Left colon (tissue), 2 donors: ENCODE data around the gene KRTAP4-11. TPM values are rescaled to one million over a fixed set of nuclear protein-coding genes. Genes with fewer than 3 reads are reported as not detected.
"Not testable (repeated sequence)": the region's sequence is repeated elsewhere in the genome, so short reads cannot be mapped to it uniquely, and the experiment has no call there.

Experiments
- ATAC-seq: fragments of 200-7000 bp; cut with Tn5 transposase; one replicate; pipeline ENCODE4 v1.9.1; 2020; ENCODE audit warnings: mild to moderate bottlenecking, moderate library complexity
- DNase-seq, 2 donors: peaks; one replicate each; pipeline ENCODE4 v3.0.0-alpha.2; 2020
- intact Hi-C, 2 donors: fragments of 100-400 bp; cut with DNase I in 1 of 2; cut with micrococcal nuclease in 1 of 2; formaldehyde crosslinking; loops; one replicate each; pipeline versions ENCODE4 v1.11.2 to v1.14.0; 2022; cut with DNase I, micrococcal nuclease
- total RNA-seq, 2 donors: library from RNA; stranded (reverse); fragmentation: NEBNext Ultra II Directional; extraction: Animal tissue kit (Norgen Biotek cat#: 25700); gene quantifications; one replicate each; pipeline ENCODE4 v1.2.1, GENCODE V29; 2021
- donor health status: DM: no; HTN: no; CAD: no.
- donor health status: DM: yes; HTN: yes; CAD: no.

Gene KRTAP4-11
- total RNA-seq, 2 donors from 2014 or later, result not detected

DNA sequence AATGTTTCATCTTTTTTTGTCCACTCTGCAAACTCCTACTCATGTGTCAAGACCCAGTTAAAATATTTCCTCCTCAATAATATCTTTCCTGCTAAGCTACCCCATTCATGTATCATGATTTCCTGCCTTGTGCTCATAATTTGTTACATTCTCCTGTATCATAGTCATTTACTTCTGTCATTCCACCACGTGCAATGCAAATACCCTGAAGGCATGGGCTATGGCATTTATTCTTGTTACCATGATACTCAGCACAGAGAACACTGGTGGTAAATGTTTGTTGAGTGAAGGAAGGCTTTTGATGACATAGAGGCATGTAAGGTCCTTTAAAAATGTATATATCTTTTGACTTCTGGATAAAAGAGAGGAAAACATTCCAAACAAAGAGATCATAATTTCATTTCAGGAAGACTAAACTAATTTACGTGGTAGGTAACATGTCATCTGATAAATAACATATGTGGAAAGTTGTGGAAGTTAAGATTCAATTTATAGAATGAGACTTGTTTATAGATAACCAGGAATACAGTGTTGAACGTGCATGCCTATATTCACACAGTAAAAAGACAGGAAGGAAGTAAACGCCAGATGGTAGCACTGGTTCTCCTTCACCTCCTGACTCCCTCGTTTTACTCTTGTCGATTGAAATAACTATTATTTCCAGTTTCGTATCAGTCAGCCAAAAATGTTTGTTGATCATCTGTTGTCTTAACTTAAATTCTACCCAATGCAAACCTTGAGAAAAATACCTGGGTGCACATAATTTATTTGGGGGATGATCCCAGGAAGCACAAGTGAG is 18.3 kb downstream of the KRTAP4-11 start:
- DNase-seq, intact Hi-C loops, ATAC-seq: not testable (repeated sequence)

DNA sequence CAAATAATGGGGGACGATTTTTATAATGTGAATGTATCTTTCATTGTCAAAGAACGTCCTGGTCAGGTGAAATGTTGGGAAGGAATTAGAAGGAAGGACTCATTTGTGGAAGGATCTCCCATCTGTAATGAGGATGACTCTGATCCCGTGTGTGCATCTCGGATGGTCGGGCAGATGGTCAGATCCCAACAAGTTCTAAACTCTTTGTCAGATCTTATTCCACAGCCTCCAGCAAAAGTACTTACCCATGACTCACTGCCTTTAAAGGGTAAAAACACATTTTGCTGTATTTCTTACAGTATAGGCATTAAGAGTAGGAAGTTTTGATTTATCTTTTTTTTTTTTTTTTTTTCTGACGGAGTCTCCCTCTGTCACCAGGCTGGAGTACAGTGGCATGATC is 19.7 kb downstream of the KRTAP4-11 start:
- no peak for DNase-seq
- no peak for ATAC-seq
- intact Hi-C loops, result no loop called here

DNA sequence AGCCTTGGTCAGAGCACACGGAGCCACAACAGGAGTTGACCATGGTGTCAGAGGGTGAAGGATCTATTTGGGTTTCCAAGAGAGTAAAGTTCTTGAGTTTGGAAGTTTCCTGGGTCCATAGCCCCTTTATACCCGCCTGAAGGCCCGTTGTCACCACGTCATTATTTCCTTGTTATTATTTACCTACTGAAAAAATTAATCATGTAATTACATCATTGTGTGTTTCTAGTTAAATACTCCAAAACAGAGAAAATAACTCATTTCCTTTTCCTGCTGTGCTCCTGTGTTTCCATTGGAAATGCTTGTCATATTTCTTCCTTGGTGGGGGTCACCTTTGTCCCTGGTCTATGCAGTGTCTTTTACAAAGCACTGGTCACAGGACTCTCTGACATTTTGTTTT is 20.1 kb downstream of the KRTAP4-11 start, which contains the start of gene KRTAP4-8:
KRTAP4-8 (minus strand) TSS at position 101 of the 400 bp plus-strand sequence; CDS start at position 43, 58 bp downstream.
- ATAC-seq, result no peak
- no peak for DNase-seq
- intact Hi-C loops, result no loop called here

DNA sequence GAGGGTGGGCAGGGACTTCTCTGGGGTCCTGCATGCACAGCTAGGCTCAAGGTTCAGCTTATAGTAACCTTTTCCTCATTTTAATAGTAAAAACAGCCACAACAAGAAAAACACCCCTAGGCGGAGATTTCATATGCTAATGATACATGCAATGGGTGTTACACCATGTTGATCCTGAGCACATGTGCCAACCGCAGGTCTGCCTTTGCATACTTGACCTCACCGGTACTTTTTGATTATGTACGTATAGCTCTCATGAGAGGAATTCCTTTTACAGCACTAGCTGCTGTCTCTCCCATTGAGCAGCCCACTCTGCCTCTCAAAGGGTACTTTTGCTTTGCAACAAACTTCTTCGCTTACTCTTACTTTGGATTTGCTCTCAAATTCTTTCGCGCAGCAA is 22.1 kb downstream of the KRTAP4-11 start:
- ATAC-seq (no peak), DNase-seq (no peak)
- intact Hi-C loops, result no loop called here

DNA sequence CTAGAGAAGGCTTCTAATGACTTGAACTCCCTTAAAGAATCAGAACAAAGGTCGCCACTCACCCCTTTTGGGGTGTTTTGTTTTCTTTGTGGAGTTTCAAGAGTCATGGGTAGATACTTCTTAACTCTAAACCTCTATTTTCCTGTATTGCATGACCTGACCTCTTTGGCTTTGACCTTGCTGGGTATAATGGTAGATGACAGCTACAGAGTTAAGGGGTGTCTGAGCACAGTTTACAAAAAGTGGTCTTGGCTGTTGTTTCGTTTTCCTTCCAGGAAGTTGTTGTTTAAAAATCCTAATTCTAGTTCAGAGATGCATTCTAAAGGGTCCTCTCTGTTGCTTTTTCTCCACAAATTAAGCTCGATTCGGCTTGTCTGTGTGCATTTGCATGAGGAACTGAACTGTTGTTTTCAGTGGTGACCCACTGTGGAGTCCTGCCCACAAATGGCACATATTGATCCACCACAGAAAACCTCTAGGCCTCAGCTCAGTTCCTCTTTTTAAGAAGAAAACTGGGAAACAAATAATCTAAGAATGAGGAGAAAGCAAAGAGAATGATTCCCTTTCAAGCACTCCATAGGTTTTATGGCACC is 29.3 kb downstream of the KRTAP4-11 start:
- ATAC-seq, intact Hi-C loops: not testable (repeated sequence)

DNA sequence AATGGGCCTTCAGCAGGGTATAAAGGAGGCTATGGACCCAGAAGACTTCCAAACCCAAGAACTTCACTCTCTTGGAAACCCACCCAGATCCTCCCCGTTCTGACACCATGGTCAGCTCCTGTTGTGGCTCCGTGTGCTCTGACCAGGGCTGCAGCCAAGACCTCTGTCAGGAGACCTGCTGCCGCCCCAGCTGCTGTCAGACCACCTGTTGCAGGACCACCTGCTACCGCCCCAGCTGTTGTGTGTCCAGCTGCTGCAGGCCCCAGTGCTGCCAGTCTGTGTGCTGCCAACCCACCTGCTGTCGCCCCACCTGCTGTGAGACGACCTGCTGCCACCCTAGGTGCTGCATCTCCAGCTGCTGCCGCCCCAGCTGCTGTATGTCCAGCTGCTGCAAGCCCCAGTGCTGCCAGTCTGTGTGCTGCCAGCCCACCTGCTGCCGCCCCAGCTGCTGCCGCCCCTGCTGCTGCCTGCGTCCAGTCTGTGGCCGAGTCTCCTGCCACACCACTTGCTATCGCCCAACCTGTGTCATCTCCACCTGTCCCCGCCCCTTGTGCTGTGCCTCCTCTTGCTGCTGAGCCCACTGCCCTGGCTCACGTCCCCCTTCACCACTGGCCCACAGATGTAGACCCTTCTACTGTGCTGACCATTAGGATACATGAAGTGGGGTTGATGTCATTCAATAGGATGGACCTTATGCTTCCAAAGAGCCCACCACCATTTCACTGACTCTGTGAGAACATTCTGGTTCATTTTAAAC is 33.9 kb downstream of the KRTAP4-11 start, which contains the start of gene KRTAP4-7:
KRTAP4-7 (plus strand) TSS at position 51 of the 757 bp plus-strand sequence; CDS start at position 108, 57 bp downstream.
- DNase-seq, intact Hi-C loops, ATAC-seq: not testable (repeated sequence)

More for the DNA sequence above, 29.3 kb downstream of the KRTAP4-11 start:
- not testable (repeated sequence) for DNase-seq

DNA sequence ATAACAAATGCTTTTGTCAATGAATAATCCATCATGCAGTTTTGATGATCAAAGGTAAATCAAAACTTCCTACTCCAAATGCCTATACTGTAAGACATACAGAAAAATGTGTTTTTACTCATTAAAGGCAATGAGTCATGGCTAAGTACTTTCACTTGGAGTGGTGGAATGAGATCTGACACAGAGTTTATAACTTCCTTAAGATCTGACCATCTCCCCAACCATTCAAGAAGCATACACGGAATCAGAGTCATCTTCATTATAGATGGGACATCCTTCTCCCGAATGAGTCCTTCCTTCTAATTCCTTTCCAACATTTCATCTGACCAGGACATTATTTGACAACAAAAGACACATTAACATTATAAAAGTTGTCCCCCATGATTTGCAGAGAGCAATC is 34.7 kb downstream of the KRTAP4-11 start:
- DNase-seq, intact Hi-C loops, ATAC-seq: not testable (repeated sequence)

DNA sequence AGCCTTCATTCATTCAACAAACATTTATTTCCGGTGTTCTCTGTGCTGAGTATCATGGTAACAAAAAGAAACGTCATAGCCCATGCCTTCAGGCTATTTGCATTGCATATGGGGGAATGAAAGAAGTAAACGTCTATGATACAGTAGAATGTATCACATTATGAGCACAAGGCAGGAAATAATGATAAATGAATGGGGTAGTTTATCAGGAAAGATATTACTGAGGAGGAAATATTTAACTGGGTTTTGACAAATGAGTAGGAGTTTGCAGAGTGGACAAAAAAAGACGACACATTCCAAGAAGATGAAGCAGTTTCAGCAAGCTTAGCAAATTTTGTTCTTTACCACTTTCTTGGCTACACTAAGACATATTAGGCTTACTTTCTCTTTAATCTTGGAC is 35.5 kb downstream of the KRTAP4-11 start:
- DNase-seq (no peak), ATAC-seq (no peak)
- intact Hi-C loops, result no loop called here

DNA sequence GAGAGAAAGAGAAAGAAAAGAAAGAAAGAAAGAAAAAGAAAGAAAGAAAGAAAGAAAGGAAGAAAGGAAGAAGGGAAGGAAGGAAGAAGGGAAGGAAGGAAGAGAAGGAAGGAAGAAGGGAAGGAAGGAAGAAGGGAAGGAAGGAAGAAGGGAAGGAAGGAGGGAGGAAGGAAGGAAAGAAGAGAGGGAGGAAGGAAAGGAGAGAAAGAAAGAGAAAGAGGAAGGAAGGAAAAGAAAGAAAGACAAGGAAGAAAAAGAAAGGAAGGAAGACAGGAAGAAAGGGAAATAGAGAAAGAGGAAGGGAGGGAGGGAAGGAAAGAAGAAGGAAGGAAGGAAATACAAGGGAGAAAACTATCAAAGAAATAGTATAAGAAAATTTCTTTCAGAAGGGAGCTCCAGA is 41.4 kb downstream of the KRTAP4-11 start:
- intact Hi-C loops, result no loop called here
- ATAC-seq (no peak), DNase-seq (no peak)

DNA sequence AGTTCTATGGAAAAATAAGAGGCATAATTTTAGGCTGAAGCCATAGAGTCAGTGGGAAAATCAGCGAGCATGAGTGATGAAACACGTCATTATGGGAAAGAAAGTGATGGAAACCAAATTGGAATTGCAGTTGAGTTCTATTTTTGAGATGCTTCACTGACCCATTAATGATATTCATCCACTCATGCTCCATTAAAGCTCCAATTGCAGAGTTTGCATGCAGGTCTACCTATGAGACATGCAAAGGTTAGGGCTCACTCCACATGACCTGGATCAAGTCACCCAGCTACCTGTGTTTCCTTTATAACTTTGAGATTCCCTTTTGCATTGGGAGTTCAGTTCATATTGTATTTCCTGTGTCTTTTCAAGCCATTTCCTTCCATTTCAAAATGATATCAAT is 44.5 kb downstream of the KRTAP4-11 start:
- intact Hi-C loops, result no loop called here

DNA sequence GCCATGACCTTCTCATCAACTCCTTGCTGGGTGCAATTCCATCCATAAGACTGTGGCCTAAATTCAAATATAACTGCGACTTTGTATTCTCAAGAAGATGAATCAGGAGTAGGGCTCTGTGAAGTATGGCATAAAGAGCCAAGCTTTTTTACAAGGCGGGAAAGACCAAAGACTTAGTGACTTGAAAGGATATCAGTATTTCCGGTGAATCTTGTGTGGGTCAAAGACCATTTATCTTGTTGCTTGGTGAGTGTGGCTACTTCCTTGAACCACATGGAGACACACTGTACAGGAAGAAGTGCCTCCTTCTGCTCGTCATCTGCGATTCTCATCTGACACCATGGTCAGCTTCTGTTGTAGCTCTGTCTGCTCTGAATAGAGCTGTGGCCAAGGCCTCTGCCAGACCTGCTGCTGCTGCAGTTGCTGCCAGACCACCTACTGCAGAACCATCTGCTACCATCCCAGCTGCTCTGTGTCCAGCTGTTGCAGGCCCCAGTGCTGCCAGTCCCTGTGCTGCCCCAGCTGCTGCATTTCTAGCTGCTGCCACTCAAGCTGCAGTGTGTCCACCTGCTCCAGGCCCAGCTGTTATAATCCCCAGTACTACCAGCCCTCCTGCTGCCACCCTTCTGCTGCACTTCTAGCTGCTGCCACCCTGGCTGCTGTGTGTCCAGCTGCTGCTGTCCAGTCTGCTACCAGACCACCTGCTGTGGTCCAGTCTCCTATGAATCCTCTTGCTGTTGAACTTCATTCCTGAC is 46.4 kb downstream of the KRTAP4-11 start:
- DNase-seq (no peak), ATAC-seq (no peak)
- intact Hi-C loops, result no loop called here

More for the DNA sequence above, 44.5 kb downstream of the KRTAP4-11 start:
- no peak for DNase-seq
- ATAC-seq, result no peak

DNA sequence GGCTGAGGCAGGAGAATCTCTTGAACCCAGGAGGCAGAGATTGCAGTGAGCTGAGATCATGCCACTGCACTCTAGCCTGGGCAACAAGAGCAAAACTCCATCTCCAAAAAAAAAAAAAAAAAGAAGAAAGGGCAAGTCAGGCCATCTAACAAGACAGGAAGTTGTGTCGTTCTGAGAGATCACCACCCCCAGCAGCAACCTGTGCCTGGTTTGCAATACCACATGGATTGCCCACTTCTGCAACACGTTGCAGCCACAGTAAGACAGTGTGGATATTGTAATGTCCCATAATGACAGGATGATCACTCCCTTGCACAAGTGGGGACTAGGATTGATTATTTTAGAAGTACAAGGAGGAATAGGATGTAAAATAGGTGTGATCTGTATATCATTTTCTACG is 49.1 kb downstream of the KRTAP4-11 start:
- intact Hi-C loops, result no loop called here
- ATAC-seq, result no peak
- no peak for DNase-seq

DNA sequence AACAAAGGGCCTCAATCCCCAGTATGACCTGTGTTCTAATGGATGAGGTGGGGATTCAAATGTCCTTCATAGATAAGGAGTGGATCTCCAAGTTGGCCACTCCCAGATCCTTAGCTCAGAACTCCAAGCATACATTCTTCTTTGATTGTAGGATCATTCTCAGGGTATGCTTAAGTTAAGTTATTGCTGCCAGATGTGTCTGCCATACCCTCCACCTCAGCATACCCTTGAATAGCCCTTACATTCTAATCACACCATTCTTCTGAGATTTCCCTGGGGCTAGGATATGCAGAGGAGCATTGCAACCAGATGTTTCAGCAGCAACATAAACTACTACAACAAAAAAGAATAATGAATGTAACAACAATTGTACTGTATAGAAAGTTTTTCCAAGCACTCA is 50.9 kb downstream of the KRTAP4-11 start:
- no peak for DNase-seq
- intact Hi-C loops, result no loop called here
- no peak for ATAC-seq

Other genes starting within 250 kb of the KRTAP4-11 start
- 1,000 to 10,000 TPM; 1,413 to 1,967 TPM for gene KRT20, start 233.1 kb downstream of the KRTAP4-11 start, total RNA-seq
- under 1 TPM in 1 of 2 donors, not detected in 1; 0.28 TPM for gene KRT23, start 180.7 kb downstream of the KRTAP4-11 start, total RNA-seq
- gene KRT39, start 151.4 kb downstream of the KRTAP4-11 start, total RNA-seq, result not detected
- gene KRT40, start 134.0 kb downstream of the KRTAP4-11 start, total RNA-seq, result under 1 TPM; 0.21 to 0.39 TPM
- gene KRTAP3-3, start 124.2 kb downstream of the KRTAP4-11 start, total RNA-seq, result not detected
- not detected for gene KRTAP3-2, start 118.5 kb downstream of the KRTAP4-11 start, total RNA-seq
- not detected for gene KRTAP3-1, start 109.2 kb downstream of the KRTAP4-11 start, total RNA-seq
- gene KRTAP1-5, start 91.2 kb downstream of the KRTAP4-11 start, total RNA-seq, result not detected
- gene KRTAP1-4, start 88.2 kb downstream of the KRTAP4-11 start, total RNA-seq, result not detected
- not detected for gene KRTAP1-3, start 83.5 kb downstream of the KRTAP4-11 start, total RNA-seq
- gene KRTAP1-1, start 76.9 kb downstream of the KRTAP4-11 start, total RNA-seq, result not detected
- gene KRTAP2-1, start 71.1 kb downstream of the KRTAP4-11 start, total RNA-seq, result not detected
- gene KRTAP2-2, start 63.1 kb downstream of the KRTAP4-11 start, total RNA-seq, result not detected
- gene KRTAP2-3, start 58.3 kb downstream of the KRTAP4-11 start, total RNA-seq, result not detected
- gene KRTAP2-4, start 52.5 kb downstream of the KRTAP4-11 start, total RNA-seq, result not detected
- not detected for gene KRTAP4-7, start 34.2 kb downstream of the KRTAP4-11 start, total RNA-seq
- not detected for gene KRTAP4-8, start 20.2 kb downstream of the KRTAP4-11 start, total RNA-seq
- gene KRTAP4-16, start 16.2 kb downstream of the KRTAP4-11 start, total RNA-seq, result not detected
- not detected for gene KRTAP4-9, start 13.0 kb downstream of the KRTAP4-11 start, total RNA-seq
- not detected for gene KRTAP4-12, start 5.8 kb upstream of the KRTAP4-11 start, total RNA-seq
- gene KRTAP4-6, start 22.2 kb upstream of the KRTAP4-11 start, total RNA-seq, result not detected
- gene KRTAP4-5, start 31.5 kb upstream of the KRTAP4-11 start, total RNA-seq, result not detected
- not detected for gene KRTAP4-4, start 42.4 kb upstream of the KRTAP4-11 start, total RNA-seq
- gene KRTAP4-3, start 49.8 kb upstream of the KRTAP4-11 start, total RNA-seq, result not detected
- gene KRTAP4-2, start 59.8 kb upstream of the KRTAP4-11 start, total RNA-seq, result not detected
- under 1 TPM in 1 of 2 donors, not detected in 1; 0.34 TPM for gene KRTAP4-1, start 66.5 kb upstream of the KRTAP4-11 start, total RNA-seq
- not detected for gene KRTAP9-1, start 71.5 kb upstream of the KRTAP4-11 start, total RNA-seq
- not detected for gene KRTAP9-2, start 108.3 kb upstream of the KRTAP4-11 start, total RNA-seq
- not detected for gene KRTAP9-3, start 114.1 kb upstream of the KRTAP4-11 start, total RNA-seq
- gene KRTAP9-8, start 119.6 kb upstream of the KRTAP4-11 start, total RNA-seq, result not detected
- gene KRTAP9-4, start 131.3 kb upstream of the KRTAP4-11 start, total RNA-seq, result not detected
- gene KRTAP9-9, start 137.0 kb upstream of the KRTAP4-11 start, total RNA-seq, result not detected
- not detected for gene KRTAP9-6, start 147.0 kb upstream of the KRTAP4-11 start, total RNA-seq
- gene KRTAP9-7, start 157.3 kb upstream of the KRTAP4-11 start, total RNA-seq, result not detected
- gene KRTAP29-1, start 184.5 kb upstream of the KRTAP4-11 start, total RNA-seq, result not detected
- gene KRTAP16-1, start 190.9 kb upstream of the KRTAP4-11 start, total RNA-seq, result not detected
- not detected for gene KRTAP17-1, start 197.3 kb upstream of the KRTAP4-11 start, total RNA-seq
- not detected for gene KRT33A, start 232.5 kb upstream of the KRTAP4-11 start, total RNA-seq